SK-N-SH (cell line): ENCODE data around the gene ERC1. TPM values are rescaled to one million over a fixed set of nuclear protein-coding genes. Genes with fewer than 3 reads are reported as not detected.

ENCODE experiments used
- CTCF ChIA-PET: fragments of 300-600, 350-600 bp; formaldehyde crosslinking; extraction: SDS; loops from one replicate; lab custom pipeline; 2021; lab: Yijun Ruan, JAX
- POLR2A ChIA-PET: fragments of 350-600 bp; sonication (Branson Sonifier 250); formaldehyde crosslinking; extraction: SDS; loops from one replicate; lab custom pipeline; 2020; ENCODE audit warnings: antibody characterized with exemption, inconsistent platforms; lab: Yijun Ruan, JAX
- DNase-seq: peaks from one replicate; pipeline ENCODE4 v3.0.0; 2012
- H2AFZ ChIP-seq: fragments of 200-600 bp; sonication (generic); 2 replicates; pipeline ENCODE4 v1.8.1; 2016; ENCODE audit warnings: antibody characterized with exemption, mild to moderate bottlenecking, low read depth
- H3F3A ChIP-seq: fragments of 200-600 bp; sonication (generic); replicated peaks from 2 replicates; pipeline ENCODE3; 2016; ENCODE audit warnings: antibody characterized with exemption, mild to moderate bottlenecking; ENCODE audit not compliant: insufficient read depth
- H3K27ac ChIP-seq, 2 experiments: fragments of 200-500 bp in 1 of 2; fragments of 200-600 bp in 1 of 2; sonication (Bioruptor generic) in 1 of 2; sonication (generic), shearing (Covaris generic) in 1 of 2; 2 replicates each; pipeline versions ENCODE4 v1.5.1 to v1.6.1; 2014 to 2016; ENCODE audit warnings: low read depth in 2 of 2, inconsistent platforms in 1 of 2, low read length in 1 of 2, mild to moderate bottlenecking in 1 of 2, mixed read lengths in 1 of 2
- H3K27me3 ChIP-seq: fragments of 200-600 bp; sonication (generic), shearing (Covaris generic); 2 replicates; pipeline ENCODE4 v1.6.1; 2016; ENCODE audit warnings: mixed run types; ENCODE audit not compliant: insufficient read depth
- H3K36me3 ChIP-seq, 2 experiments: fragments of 200-500 bp in 1 of 2; fragments of 200-600 bp in 1 of 2; sonication (Bioruptor generic) in 1 of 2; sonication (generic) in 1 of 2; replicated peaks in 1 of 2; 2 replicates each; pipeline versions ENCODE3 to v1.5.1; 2014 to 2016; ENCODE audit warnings: low read length in 1 of 2, mild to moderate bottlenecking in 1 of 2; ENCODE audit not compliant: insufficient read depth in 2 of 2, control insufficient read depth in 1 of 2
- H3K4me1 ChIP-seq, 2 experiments: fragments of 200-500 bp in 1 of 2; fragments of 200-600 bp in 1 of 2; sonication (Bioruptor generic) in 1 of 2; sonication (generic), shearing (Covaris generic) in 1 of 2; 2 replicates each; pipeline versions ENCODE4 v1.5.1 to v1.6.1; 2014 to 2016; ENCODE audit warnings: low read depth in 1 of 2, low read length in 1 of 2, mixed run types in 1 of 2; ENCODE audit not compliant: insufficient read depth in 2 of 2, control insufficient read depth in 1 of 2
- H3K4me2 ChIP-seq: fragments of 200-600 bp; sonication (generic), shearing (Covaris generic); 2 replicates; pipeline ENCODE4 v1.6.1; 2017; ENCODE audit warnings: mixed run types
- H3K4me3 ChIP-seq, 2 experiments: fragments of 200-500 bp in 1 of 2; fragments of 200-600 bp in 1 of 2; sonication (Bioruptor generic) in 1 of 2; sonication (generic), shearing (Covaris generic) in 1 of 2; 2 replicates each; pipeline versions ENCODE4 v1.5.1 to v1.8.1; 2014 to 2016; ENCODE audit warnings: low read depth in 2 of 2, inconsistent platforms in 1 of 2, low read length in 1 of 2, mild to moderate bottlenecking in 1 of 2, mixed read lengths in 1 of 2, moderate library complexity in 1 of 2
- H3K79me2 ChIP-seq: fragments of 200-600 bp; sonication (generic); 2 replicates; pipeline ENCODE4 v1.8.1; 2017; ENCODE audit warnings: mild to moderate bottlenecking; ENCODE audit not compliant: insufficient read depth
- H3K9ac ChIP-seq: fragments of 200-600 bp; sonication (generic); 2 replicates; pipeline ENCODE4 v1.6.1; 2017; ENCODE audit warnings: mixed run types
- H3K9me2 ChIP-seq: fragments of 200-600 bp; sonication (generic); 2 replicates; pipeline ENCODE4 v1.6.1; 2017; ENCODE audit warnings: mixed run types
- H3K9me3 ChIP-seq: fragments of 200-600 bp; sonication (generic); 2 replicates; pipeline ENCODE4 v1.6.1; 2017; ENCODE audit warnings: mixed run types, mild to moderate bottlenecking, moderate library complexity
- H4K20me1 ChIP-seq: fragments of 200-600 bp; sonication (generic); 2 replicates; pipeline ENCODE4 v1.6.1; 2017; ENCODE audit warnings: mild to moderate bottlenecking, mixed run types; ENCODE audit not compliant: insufficient read depth
- CHD2 ChIP-seq: fragments of 150-350 bp; IDR thresholded peaks from 2 replicates; pipeline ENCODE4 v1.6.1; 2018; ENCODE audit warnings: low read length; ENCODE audit not compliant: partially characterized antibody
- CTCF ChIP-seq: fragments of 200-600 bp; sonication (generic); IDR thresholded peaks from 2 replicates; pipeline ENCODE4 v1.6.1; 2017; ENCODE audit warnings: antibody characterized with exemption, mild to moderate bottlenecking, moderate library complexity
- ELF1 ChIP-seq: IDR thresholded peaks from 2 replicates; pipeline ENCODE4 v1.4.0; 2012
- EP300 ChIP-seq, 2 experiments: IDR thresholded peaks; 2 replicates each; pipeline versions ENCODE4 v1.4.0 to v1.6.1; 2012; ENCODE audit warnings: borderline replicate concordance in 1 of 2, low read depth in 1 of 2, low read length in 1 of 2
- EZH2phosphoT487 ChIP-seq: fragments of 200-600 bp; sonication (generic); IDR thresholded peaks from 2 replicates; pipeline ENCODE4 v1.6.1; 2017; ENCODE audit warnings: low read depth, mixed run types, mild to moderate bottlenecking, antibody characterized with exemption, moderate library complexity, borderline replicate concordance
- FOXM1 ChIP-seq: IDR thresholded peaks from 2 replicates; pipeline ENCODE4 v1.4.0; 2012; ENCODE audit warnings: low read depth, mild to moderate bottlenecking
- GABPA ChIP-seq: IDR thresholded peaks from 2 replicates; pipeline ENCODE4 v1.4.0; 2012; ENCODE audit warnings: low read depth, mild to moderate bottlenecking
- GATA2 ChIP-seq: sonication (generic); formaldehyde crosslinking; IDR thresholded peaks from 2 replicates; pipeline ENCODE4 v1.5.0; 2020; ENCODE audit warnings: mild to moderate bottlenecking, missing genetic modification reagents
- IRF3 ChIP-seq: fragments of 150-350 bp; IDR thresholded peaks from 2 replicates; pipeline ENCODE4 v1.6.1; 2016; ENCODE audit warnings: mild to moderate bottlenecking, low read depth, low read length
- JUND ChIP-seq: IDR thresholded peaks from 2 replicates; pipeline ENCODE4 v1.4.0; 2012
- MEF2A ChIP-seq: IDR thresholded peaks from 2 replicates; pipeline ENCODE4 v1.4.0; 2012; ENCODE audit warnings: low read depth, borderline replicate concordance
- MXI1 ChIP-seq: IDR thresholded peaks from 2 replicates; pipeline ENCODE4 v1.6.1; 2012; ENCODE audit warnings: mild to moderate bottlenecking, low read depth, low read length, improper control_type of control experiment
- NFIC ChIP-seq: IDR thresholded peaks from 2 replicates; pipeline ENCODE4 v1.4.0; 2012; ENCODE audit warnings: borderline replicate concordance
- POLR2AphosphoS5 ChIP-seq: IDR thresholded peaks from 2 replicates; pipeline ENCODE4 v1.6.1; 2012; ENCODE audit warnings: low read depth, low read length
- RCOR1 ChIP-seq: fragments of 150-350 bp; IDR thresholded peaks from 2 replicates; pipeline ENCODE4 v1.6.1; 2017; ENCODE audit warnings: antibody characterized with exemption, low read length
- RXRA ChIP-seq: IDR thresholded peaks from 2 replicates; pipeline ENCODE4 v1.4.0; 2012; ENCODE audit warnings: low read depth, mild to moderate bottlenecking, borderline replicate concordance
- SIN3A ChIP-seq: IDR thresholded peaks from 2 replicates; pipeline ENCODE4 v1.6.1; 2012; ENCODE audit warnings: low read depth, mild to moderate bottlenecking, low read length, moderate library complexity, borderline replicate concordance
- SMC3 ChIP-seq: IDR thresholded peaks from 2 replicates; pipeline ENCODE4 v1.6.1; 2012; ENCODE audit warnings: low read depth, low read length, improper control_type of control experiment
- TAF1 ChIP-seq: IDR thresholded peaks from 2 replicates; pipeline ENCODE4 v1.6.1; 2012; ENCODE audit warnings: low read depth, mild to moderate bottlenecking, low read length, moderate library complexity, borderline replicate concordance
- TEAD4 ChIP-seq: IDR thresholded peaks from 2 replicates; pipeline ENCODE4 v1.4.0; 2012; ENCODE audit warnings: mild to moderate bottlenecking, borderline replicate concordance; ENCODE audit not compliant: insufficient read depth
- YY1 ChIP-seq: IDR thresholded peaks from 2 replicates; pipeline ENCODE4 v1.4.0; 2012; ENCODE audit warnings: low read depth, mild to moderate bottlenecking
- WGBS: methylation state at CpG from one replicate; pipeline ENCODE4 v1.1.6; 2017; ENCODE audit warnings: low lambda C conversion rate; 5-methylcytosine and 5-hydroxymethylcytosine counted together
- polyA plus RNA-seq, 3 experiments: library from polyadenylated mRNA; depleted of rRNA; stranded (reverse); fragments of >200 nt; gene quantifications; 2 replicates each; pipeline ENCODE4 v1.2.3, GENCODE V29; 2012
- TF ChIP-seq, protein P1 (sequence below): IDR thresholded peaks from 2 replicates; pipeline ENCODE4 v1.4.0; 2012; ENCODE audit warnings: low read depth, borderline replicate concordance
- TF ChIP-seq, protein P2 (sequence below): IDR thresholded peaks from 2 replicates; pipeline ENCODE4 v1.4.0; 2012; ENCODE audit warnings: low read depth
- TF ChIP-seq, protein P3 (sequence below): IDR thresholded peaks from 2 replicates; pipeline ENCODE4 v1.4.0; 2012; ENCODE audit warnings: low read depth, borderline replicate concordance
- TF ChIP-seq, protein P4 (sequence below): IDR thresholded peaks from 2 replicates; pipeline ENCODE4 v1.6.1; 2012; ENCODE audit warnings: mild to moderate bottlenecking, low read depth, low read length, moderate library complexity

The ERC1 gene
- polyA plus RNA-seq, 1 of the 3 experiments (the other 2 are of a cell fraction) = 7.5 TPM

DNA sequence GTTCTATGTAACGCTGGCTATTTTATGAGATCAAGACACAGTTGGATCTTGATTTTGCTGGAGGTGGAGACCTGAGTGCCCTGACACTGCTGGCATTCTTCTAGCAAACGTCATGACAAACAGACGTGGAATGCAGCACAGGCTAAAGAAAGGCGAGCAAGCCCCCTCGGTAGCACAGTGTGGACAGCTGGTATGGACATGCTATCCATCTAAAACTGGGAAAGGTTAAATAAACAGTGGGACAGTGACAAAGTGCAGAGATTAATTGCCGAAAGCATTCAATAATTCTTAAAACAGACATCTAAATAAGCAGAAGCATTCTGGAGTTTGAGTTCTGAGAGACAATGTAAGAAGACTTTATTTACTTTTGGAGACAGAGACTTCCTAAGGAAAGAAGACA, 366.1 kb downstream of the ERC1 start:
- DNase-seq = no peak
- Histone ChIP-seq H3K9me3 (no peaks in the 10 kb centered on the region), H3F3A (peaks cover 29% of the 10 kb centered on the region), H3K36me3 (no peaks in the 10 kb centered on the region), H3K4me2 (0 out of 2 replicates have a peak overlapping the region, but pooled peaks have one; percentile 12), H2AFZ (no peak overlapping the region), H3K4me1 (peaks cover 5 to 8% of the 10 kb centered on the region in 2 experiments; a peak in 3 of 4 replicates), H3K79me2 (no peaks in the 10 kb centered on the region), H3K4me3 (no peak overlapping the region), H3K27ac (peak overlapping the region in 1 of 2 experiments; percentile 35; a peak in 2 of 4 replicates), H3K9me2 (no peaks in the 10 kb centered on the region), H3K27me3 (no peaks in the 10 kb centered on the region), H4K20me1 (no peaks in the 10 kb centered on the region), H3K9ac (no peak overlapping the region)
- 23% methylated on average over 6 of the region's 6 CpGs for WGBS
- ChIA-PET CTCF (interaction anchor here (0.5 to 1.1 kb wide), 2 partner anchors 91 to 92 kb away, joined by 3 read pairs; no protein-coding TSS in a partner anchor), POLR2A (interaction anchor here (0.7 kb wide), 1 partner anchor 79 kb away, joined by 3 read pairs; no protein-coding TSS in a partner anchor)
- TF ChIP-seq NFIC (peak; percentile 76), TAF1 (no peak), YY1 (no peak), ELF1 (no peak), SIN3A (peak; percentile 79; the same call in 1 of the 2 replicates), EZH2phosphoT487 (no peak), MXI1 (no peak), JUND (peak; percentile 91), CHD2 (no peak), IRF3 (no peak), RCOR1 (no peak), MEF2A (no peak), RXRA (peak; percentile 91), FOXM1 (no peak), GATA2 (CRISPR knock-in tag) (no peak), POLR2AphosphoS5 (peak; percentile 87), SMC3 (no peak), CTCF (no peak), EP300 (IDR thresholded peaks at IDR 0.05; ENCODE audit: borderline replicate concordance in 1 of 2, low read depth in 1 of 2, low read length in 1 of 2) (peak; percentile 32 to 78; a peak in 3 of 4 replicates), GABPA (no peak), TEAD4 (peak; percentile 80)
- TF ChIP-seq, protein P1, sequence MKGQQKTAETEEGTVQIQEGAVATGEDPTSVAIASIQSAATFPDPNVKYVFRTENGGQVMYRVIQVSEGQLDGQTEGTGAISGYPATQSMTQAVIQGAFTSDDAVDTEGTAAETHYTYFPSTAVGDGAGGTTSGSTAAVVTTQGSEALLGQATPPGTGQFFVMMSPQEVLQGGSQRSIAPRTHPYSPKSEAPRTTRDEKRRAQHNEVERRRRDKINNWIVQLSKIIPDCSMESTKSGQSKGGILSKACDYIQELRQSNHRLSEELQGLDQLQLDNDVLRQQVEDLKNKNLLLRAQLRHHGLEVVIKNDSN = no peak
- TF ChIP-seq, protein P2, sequence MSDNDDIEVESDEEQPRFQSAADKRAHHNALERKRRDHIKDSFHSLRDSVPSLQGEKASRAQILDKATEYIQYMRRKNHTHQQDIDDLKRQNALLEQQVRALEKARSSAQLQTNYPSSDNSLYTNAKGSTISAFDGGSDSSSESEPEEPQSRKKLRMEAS = 0 out of 2 replicates have a peak, but pooled peaks have one; percentile 37
- TF ChIP-seq, protein P3, sequence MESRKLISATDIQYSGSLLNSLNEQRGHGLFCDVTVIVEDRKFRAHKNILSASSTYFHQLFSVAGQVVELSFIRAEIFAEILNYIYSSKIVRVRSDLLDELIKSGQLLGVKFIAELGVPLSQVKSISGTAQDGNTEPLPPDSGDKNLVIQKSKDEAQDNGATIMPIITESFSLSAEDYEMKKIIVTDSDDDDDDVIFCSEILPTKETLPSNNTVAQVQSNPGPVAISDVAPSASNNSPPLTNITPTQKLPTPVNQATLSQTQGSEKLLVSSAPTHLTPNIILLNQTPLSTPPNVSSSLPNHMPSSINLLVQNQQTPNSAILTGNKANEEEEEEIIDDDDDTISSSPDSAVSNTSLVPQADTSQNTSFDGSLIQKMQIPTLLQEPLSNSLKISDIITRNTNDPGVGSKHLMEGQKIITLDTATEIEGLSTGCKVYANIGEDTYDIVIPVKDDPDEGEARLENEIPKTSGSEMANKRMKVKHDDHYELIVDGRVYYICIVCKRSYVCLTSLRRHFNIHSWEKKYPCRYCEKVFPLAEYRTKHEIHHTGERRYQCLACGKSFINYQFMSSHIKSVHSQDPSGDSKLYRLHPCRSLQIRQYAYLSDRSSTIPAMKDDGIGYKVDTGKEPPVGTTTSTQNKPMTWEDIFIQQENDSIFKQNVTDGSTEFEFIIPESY = peak; percentile 75; the same call in 1 of the 2 replicates
- TF ChIP-seq, protein P4, sequence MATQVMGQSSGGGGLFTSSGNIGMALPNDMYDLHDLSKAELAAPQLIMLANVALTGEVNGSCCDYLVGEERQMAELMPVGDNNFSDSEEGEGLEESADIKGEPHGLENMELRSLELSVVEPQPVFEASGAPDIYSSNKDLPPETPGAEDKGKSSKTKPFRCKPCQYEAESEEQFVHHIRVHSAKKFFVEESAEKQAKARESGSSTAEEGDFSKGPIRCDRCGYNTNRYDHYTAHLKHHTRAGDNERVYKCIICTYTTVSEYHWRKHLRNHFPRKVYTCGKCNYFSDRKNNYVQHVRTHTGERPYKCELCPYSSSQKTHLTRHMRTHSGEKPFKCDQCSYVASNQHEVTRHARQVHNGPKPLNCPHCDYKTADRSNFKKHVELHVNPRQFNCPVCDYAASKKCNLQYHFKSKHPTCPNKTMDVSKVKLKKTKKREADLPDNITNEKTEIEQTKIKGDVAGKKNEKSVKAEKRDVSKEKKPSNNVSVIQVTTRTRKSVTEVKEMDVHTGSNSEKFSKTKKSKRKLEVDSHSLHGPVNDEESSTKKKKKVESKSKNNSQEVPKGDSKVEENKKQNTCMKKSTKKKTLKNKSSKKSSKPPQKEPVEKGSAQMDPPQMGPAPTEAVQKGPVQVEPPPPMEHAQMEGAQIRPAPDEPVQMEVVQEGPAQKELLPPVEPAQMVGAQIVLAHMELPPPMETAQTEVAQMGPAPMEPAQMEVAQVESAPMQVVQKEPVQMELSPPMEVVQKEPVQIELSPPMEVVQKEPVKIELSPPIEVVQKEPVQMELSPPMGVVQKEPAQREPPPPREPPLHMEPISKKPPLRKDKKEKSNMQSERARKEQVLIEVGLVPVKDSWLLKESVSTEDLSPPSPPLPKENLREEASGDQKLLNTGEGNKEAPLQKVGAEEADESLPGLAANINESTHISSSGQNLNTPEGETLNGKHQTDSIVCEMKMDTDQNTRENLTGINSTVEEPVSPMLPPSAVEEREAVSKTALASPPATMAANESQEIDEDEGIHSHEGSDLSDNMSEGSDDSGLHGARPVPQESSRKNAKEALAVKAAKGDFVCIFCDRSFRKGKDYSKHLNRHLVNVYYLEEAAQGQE = 0 out of 2 replicates have a peak, but pooled peaks have one; percentile 42
